Myocyte (in vitro differentiated cells): ENCODE data around the gene RPTOR. TPM values are rescaled to one million over a fixed set of nuclear protein-coding genes. Genes with fewer than 3 reads are reported as not detected.

Experiments
- DNase-seq: peaks from one replicate; pipeline ENCODE4 v3.0.0-alpha.2; 2012; ENCODE audit warnings: low read depth
- total RNA-seq: library from RNA; depleted of rRNA; stranded (reverse); fragments of >200 nt; gene quantifications from 2 replicates; pipeline ENCODE4 v1.2.3, GENCODE V29; 2014

The RPTOR gene
- total RNA-seq, 1 donor from 2014 or later, result 18.0 TPM

GRCh38 chr17:80951121-80952090 is 406.8 kb downstream of the RPTOR start:
- no peak for DNase-seq

GRCh38 chr17:80952291-80952690 is 407.7 kb downstream of the RPTOR start:
- no peak for DNase-seq

DNA sequence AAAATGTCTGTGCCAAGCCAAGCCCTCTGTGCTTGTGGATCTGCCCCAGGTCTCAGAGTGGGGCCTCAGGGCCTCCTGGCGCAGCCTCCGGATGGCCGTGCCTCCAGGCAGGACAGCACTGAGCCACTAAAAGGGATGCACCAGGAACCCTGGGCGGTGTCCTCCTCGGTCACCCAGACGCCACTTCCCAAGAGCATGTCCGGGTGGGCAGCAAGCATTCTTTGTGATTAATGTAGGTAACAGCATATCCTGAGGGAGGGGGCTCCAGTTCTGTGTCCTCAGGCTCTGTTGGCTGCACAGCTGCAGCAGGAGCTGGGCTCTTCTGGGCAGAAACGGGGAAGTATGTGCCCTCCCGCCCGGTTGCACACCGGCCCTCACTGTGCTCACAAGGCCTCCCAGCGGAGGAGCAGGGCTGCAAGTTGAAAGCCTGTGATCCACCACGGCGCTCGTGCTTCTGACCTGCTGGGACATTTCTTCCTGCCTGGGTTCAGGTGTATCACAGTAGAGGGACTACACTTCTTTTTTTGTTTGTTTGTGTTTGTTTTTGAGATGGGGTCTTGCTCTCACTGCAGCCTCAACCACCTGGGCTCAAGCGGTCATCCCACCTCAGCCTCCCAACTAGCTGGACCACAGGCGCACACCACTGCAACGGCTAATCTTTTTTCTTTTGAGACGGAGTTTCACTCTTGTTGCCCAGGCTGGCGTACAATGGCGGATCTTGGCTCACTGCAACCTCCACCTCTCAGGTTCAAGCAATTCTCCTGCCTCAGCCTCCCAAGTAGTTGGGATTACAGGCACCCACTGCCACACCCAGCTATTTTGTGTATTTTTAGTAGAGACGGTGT is 409.1 kb downstream of the RPTOR start:
- DNase-seq, result no peak

DNA sequence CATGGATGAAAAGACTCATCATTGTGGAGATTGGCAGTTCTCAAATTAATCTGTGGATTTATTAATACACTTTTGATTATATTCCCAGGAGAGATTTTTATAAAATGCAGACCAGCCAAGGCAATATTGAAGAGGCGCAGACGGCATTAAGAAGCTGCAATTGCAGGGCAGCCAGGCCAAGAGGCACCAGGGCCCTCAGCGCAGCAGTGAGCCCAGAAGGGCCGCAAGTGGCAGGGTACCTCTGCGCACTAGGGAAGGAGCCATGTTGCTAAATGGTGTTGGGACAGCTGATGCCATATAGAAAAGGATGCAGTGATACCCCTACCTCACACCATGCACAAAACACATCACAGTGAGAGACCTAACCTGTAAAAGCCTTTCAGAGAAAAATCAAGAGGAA is 410.4 kb downstream of the RPTOR start:
- DNase-seq, result no peak

- DNase-seq, result no peak
Measured at GRCh38 chr17:80955671-80956280, 411.1 kb downstream of the RPTOR start.

GRCh38 chr17:80956321-80957190 is 411.9 kb downstream of the RPTOR start:
- DNase-seq, result no peak

DNA sequence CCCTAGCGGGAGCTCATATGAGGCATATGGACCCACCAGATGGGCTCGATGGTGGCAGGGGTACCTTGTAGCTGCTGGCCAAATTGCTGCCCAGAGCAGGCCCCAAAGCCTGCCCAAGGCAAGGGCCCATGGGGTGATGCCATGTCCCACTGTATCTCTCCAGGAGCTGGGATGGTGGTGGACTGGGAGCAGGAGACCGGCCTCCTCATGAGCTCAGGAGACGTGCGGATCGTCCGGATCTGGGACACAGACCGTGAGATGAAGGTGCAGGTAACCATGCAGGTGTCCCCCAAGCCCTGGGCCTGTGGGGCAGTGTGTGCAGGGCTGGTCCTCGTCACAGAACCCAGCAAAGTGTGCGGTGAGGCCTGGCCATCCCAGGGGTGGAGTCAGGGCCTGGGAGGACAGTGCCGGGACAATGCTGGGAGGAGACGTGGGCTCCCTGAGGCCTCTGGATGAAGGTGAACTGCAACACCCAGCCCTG is 412.9 kb downstream of the RPTOR start:
- DNase-seq, result no peak

- DNase-seq, result peak; percentile 98
Measured at GRCh38 chr17:80959330-80960036, 414.8 kb downstream of the RPTOR start.

DNA sequence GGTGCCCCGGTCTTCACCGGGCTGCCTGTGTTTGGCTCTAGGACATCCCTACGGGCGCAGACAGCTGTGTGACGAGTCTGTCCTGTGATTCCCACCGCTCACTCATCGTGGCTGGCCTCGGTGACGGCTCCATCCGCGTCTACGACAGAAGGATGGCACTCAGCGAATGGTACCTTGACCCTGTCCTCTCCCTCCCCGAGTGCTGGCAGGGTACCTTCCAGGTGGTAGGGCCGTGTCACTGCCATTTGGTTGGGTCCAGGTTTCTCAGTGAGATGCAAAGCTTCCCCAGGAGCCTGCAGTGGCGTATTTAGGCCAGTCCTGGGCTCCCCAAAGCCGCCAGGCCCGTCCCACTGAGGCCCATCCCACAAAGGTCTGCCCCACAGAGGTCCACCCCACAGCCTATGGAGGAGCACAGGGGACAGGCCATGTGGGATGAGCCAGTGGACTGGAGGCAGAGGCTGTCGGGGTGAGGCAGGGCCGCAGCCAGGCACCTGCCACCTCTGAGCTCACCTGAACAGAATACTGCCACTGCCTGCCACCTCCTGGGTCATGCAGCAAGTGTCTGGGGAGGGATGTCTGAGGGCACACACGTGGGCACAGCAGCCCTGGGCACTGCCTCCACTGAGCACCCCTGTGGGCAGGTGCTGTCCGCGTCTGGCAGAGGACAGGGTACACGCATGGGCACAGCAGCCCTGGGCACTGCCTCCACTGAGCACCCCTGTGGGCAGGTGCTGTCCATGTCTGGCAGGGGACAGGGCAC is 415.6 kb downstream of the RPTOR start:
- no peak for DNase-seq

DNA sequence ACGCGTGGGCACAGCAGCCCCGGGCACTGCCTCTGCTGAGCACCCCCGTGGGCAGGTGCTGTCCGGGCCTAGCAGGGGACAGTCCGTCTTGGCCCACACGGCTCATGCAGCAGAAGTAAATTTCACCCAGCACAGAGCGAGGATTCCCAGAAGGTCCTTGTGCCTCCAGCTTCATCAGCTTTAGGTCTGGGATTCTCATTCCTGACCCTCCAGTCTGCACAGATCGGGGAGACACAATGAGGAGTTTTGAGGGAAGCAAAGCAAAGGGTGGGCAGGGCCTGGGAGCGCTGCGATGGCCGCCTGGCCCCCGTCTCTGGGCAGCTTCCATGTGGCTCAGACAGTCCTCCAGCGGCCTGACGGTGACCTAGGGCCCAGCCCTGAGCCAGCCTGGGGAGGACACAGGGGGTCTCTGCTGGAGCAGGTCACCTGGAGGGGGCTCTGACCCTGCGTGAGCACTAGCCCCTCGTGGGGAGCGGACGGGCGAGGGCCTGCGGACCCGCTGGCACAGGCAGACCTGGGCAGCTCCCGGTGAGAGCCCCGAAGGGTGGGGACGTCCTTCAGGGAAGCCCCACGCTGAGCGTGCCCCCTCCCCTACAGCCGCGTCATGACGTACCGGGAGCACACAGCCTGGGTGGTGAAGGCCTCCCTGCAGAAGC is 416.3 kb downstream of the RPTOR start:
- no peak for DNase-seq

- peak; percentile 74 for DNase-seq
Measured at GRCh38 chr17:80961541-80962330, 417.1 kb downstream of the RPTOR start.

DNA sequence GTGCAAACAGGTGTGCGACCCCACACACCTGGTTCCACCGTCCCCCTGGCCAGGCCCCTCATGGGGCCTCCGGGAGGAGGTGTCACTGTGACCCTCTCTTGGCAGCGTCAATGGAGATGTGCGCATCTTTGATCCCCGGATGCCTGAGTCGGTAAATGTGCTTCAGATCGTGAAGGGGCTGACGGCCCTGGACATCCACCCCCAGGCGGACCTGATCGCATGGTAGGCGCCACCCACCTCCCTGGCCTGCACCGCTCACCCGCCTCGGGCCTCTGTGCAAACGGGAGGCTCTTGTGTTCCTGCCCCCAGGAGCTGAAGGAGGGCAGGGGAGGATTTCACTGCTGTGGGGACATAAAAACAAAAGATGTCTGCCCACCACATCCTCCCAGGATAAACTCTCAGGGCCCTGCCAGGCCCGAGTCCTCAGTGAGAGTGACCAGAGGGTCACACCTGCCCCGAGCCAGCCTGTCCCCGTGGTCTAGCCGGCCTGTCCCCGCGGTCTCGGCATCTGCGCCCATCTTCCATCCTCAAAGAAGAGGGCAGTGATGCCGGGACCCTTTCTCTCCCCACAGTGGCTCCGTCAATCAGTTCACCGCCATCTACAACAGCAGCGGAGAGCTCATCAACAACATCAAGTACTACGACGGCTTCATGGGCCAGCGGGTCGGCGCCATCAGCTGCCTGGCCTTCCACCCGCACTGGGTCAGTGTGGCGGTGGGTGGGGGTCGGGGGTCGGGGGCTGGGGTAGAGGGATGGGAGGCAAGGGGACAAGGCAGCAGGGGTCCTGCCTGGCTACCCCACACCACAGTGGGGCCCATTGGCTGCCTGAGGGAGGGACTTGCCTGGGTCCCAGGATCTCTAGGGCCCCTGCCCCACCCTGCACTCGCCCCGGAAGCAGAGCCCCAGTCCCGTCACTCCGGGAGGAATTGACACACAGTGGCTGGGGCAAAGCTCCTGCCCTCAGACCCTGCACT is 418.0 kb downstream of the RPTOR start:
- DNase-seq, result no peak

DNA sequence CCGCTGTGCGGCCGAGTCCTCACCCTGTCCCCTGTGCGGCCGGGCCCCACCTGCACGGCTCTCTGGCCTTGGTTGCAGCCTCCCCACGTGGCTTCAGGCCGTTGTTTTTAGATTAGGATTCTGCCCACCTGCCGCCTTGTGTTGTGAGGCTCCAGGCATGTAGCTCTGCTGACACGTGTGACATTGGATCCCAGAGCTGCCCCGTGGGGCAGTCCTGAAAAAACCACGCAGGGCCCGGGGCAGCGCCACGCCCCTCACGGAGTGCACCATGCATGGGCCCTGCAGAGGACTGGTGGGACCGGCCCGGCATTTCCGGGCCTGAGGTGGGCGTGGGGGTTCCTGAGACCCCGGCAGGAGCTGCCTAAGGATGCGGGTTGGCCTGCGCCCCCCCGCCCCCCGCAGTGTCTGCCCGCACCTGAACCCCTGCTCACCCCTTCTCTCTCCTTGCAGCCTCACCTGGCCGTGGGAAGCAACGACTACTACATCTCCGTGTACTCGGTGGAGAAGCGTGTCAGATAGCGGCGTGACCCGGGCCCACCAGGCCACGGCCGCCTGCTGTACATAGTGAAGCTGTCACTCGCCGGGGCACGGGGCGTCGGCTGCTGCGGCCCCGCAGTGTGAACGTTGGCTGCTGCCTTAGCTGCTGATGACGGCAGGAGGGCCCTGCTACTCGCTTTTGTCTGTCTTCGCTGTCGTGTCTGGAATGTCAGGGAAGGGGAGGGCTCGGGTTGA is 419.3 kb downstream of the RPTOR start:
- DNase-seq, result peak; percentile 65

DNA sequence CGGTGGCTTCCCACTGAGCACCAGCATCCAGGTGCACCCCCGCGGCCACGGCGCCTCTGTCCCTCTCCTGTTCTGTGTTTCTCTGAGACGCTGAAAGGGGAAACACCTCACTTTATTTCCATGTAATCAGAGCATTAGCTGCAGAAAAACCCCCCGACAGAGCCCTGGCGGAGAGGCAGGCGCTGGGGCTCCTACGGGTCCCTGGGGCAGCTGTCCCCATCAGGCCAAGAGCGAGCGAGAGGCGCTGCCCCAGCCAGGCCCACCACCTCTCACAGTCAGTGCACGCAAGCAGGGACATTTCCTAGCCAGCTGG is 419.9 kb downstream of the RPTOR start:
- no peak for DNase-seq

DNA sequence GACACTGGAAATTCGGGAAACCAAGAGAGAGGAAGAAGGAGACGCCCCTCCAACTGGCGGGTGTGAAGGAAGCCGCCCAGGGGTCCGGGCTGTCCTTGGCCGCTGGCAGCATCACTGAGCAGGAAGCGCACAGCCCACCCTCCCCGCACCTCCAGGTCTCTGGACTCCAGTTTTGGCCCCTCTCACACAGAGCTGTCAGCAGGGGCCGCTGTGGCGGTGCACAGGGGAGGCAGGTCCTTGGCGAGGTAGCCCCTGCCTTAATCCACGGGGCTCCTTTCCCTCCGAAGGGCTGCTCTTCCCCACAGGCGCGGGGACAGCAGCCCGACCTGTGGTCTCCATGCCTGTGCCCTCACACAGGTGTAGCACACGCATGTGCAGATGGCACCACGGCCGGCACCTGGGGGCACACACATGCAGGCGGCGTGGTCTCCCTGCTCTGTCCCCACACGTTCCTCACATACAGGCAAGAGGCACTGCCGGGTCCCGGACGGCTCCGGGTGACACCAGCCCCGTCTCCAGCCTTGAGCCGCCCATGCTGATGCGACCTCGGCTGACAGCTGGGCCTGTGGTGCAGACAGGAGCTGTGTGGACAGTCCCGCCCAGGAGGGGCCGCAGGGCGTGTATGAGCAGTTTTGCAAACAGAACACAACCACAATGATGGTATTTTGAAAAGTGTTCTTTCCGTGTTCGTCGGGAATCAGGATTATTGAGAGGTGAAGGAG is 420.4 kb downstream of the RPTOR start:
- peak; percentile 69 for DNase-seq
